Prostate gland (tissue), 2 donors: Measurements from ENCODE around the gene TRIM37.

Source experiments
- CTCF ChIP-seq, 4 experiments: fragments of 200-600 bp in 2 of 4; fragments of 450-650 bp in 2 of 4; sonication (generic) in 2 of 4; IDR thresholded peaks; 1 replicate in 3 of 4; 2 replicates in 1 of 4; pipeline ENCODE4 v1.5.1; 2016 to 2019; ENCODE audit warnings: antibody characterized with exemption in 4 of 4, mild to moderate bottlenecking in 2 of 4, moderate library complexity in 2 of 4
- POLR2A ChIP-seq: fragments of 450-650 bp; IDR thresholded peaks from one replicate; pipeline ENCODE4 v1.6.1; 2016; ENCODE audit warnings: antibody characterized with exemption, mild to moderate bottlenecking

DNA sequence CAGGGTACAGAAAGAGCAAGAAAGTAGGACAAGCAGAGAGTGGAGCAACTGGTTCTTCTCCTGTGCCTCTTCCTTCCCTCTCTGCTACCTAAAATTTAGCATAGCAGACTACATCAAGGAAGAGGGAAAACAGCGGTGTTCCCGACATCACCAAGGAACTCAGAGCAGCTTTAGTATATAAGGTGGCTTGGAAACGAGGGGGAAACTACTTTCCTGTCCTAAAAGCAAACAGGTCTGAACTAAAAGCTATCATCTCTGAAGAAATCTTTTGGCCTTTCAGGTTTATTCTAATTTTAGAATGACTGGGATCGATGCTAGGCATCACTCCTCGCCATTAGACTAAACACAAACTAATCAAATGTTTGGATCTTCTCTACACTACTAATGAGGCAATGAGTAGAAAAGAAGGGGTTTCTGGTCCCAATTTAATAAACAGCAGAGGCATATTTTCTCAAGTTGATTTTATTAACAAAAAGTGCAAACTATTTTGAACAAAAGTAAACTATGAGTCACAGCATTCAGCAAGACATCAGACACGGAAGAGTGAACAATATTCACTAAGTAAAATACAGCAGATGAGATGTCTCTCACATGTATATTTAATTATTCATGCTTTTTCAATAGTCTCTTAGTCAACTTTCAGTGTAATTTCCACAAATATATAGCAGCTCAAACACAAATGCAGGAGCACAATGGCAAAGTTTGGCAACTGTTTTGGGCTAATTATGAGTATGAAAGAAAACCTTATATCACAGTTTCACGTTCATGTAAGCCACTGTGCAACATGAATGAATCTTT lies 108.7 kb downstream of the TRIM37 start:
- no peak for TF ChIP-seq CTCF (IDR thresholded peaks at IDR 0.05)
- no peak for TF ChIP-seq POLR2A
